HUES6 (cell line): Measurements from ENCODE around the gene PERCC1.
"Not testable (repeated sequence)": the region's sequence is repeated elsewhere in the genome, so short reads cannot be mapped to it uniquely, and the experiment has no call there.

ENCODE experiments used
- H3K27ac ChIP-seq: 2 replicates; pipeline ENCODE4 v1.7.0; 2013; ENCODE audit warnings: low read depth, mild to moderate bottlenecking, low read length, inconsistent platforms
- H3K27me3 ChIP-seq: 2 replicates; pipeline ENCODE4 v1.6.1; 2013; ENCODE audit warnings: low read length; ENCODE audit not compliant: control insufficient read depth, insufficient read depth
- H3K36me3 ChIP-seq: 2 replicates; pipeline ENCODE4 v1.6.1; 2013; ENCODE audit warnings: low read length; ENCODE audit not compliant: control insufficient read depth, insufficient read depth
- H3K4me1 ChIP-seq: 2 replicates; pipeline ENCODE4 v1.6.1; 2013; ENCODE audit warnings: low read length; ENCODE audit not compliant: control insufficient read depth, insufficient read depth
- H3K4me3 ChIP-seq: 2 replicates; pipeline ENCODE4 v1.5.1; 2013; ENCODE audit warnings: low read depth, low read length
- H3K9ac ChIP-seq: one replicate; pipeline ENCODE4 v1.6.1; 2013; ENCODE audit warnings: mild to moderate bottlenecking, low read length
- H3K9me3 ChIP-seq: 2 replicates; pipeline ENCODE4 v1.6.1; 2013; ENCODE audit warnings: low read depth, low read length; ENCODE audit not compliant: control insufficient read depth, insufficient read depth

The PERCC1 gene

GRCh38 chr16:1464196-1464893 is 33.5 kb downstream of the PERCC1 start:
- Histone ChIP-seq H3K27me3 (no peaks in the 10 kb centered on the region), H3K9ac (no peak overlapping the region), H3K4me3 (no peak overlapping the region), H3K9me3 (no peaks in the 10 kb centered on the region), H3K27ac (no peak overlapping the region), H3K36me3 (peaks cover 20% of the 10 kb centered on the region), H3K4me1 (no peaks in the 10 kb centered on the region)

- Histone ChIP-seq H3K9me3 (no peaks in the 10 kb centered on the region), H3K4me3 (no peak overlapping the region), H3K9ac (no peak overlapping the region), H3K36me3 (peaks cover 17% of the 10 kb centered on the region), H3K4me1 (no peaks in the 10 kb centered on the region), H3K27ac (no peak overlapping the region), H3K27me3 (no peaks in the 10 kb centered on the region)
These were observed 34.2 kb downstream of the PERCC1 start for GRCh38 chr16:1464894-1465566.

DNA sequence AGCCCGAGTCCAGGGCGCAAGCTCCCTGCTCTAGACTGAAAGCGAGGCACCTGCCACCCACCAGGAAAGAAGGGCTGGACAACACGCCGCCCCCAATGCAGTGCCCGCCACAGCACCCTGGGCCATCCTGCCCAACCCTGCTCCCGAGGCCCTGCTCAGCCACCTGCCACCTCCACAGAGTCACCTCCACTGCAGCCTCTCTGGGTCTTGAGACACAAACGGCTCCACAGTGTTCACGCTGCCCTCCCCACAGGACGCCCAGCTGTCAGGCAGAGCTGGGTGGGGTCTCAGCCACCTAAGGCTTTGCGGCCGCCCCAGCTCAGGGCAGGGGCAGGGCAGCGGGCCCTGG is 34.7 kb downstream of the PERCC1 start:
- Histone ChIP-seq H3K9me3 (no peaks in the 10 kb centered on the region), H3K27ac (no peak overlapping the region), H3K27me3 (no peaks in the 10 kb centered on the region), H3K4me1 (no peaks in the 10 kb centered on the region), H3K36me3 (peaks cover 12% of the 10 kb centered on the region), H3K4me3 (no peak overlapping the region), H3K9ac (no peak overlapping the region)

- no peaks in the 10 kb centered on the region for H3K27me3 ChIP-seq
- peaks cover 7% of the 10 kb centered on the region for H3K36me3 ChIP-seq
- H3K27ac ChIP-seq, result no peak overlapping the region
- H3K9ac ChIP-seq, result no peak overlapping the region
- no peaks in the 10 kb centered on the region for H3K4me1 ChIP-seq
- no peak overlapping the region for H3K4me3 ChIP-seq
- no peaks in the 10 kb centered on the region for H3K9me3 ChIP-seq
These were observed 35.2 kb downstream of the PERCC1 start for GRCh38 chr16:1466054-1466453.

- Histone ChIP-seq H3K9ac (no peak overlapping the region), H3K9me3 (no peaks in the 10 kb centered on the region), H3K4me1 (no peaks in the 10 kb centered on the region), H3K27me3 (no peaks in the 10 kb centered on the region), H3K36me3 (no peaks in the 10 kb centered on the region), H3K27ac (no peak overlapping the region), H3K4me3 (no peak overlapping the region)
These were observed 36.2 kb downstream of the PERCC1 start for GRCh38 chr16:1466968-1467521.

DNA sequence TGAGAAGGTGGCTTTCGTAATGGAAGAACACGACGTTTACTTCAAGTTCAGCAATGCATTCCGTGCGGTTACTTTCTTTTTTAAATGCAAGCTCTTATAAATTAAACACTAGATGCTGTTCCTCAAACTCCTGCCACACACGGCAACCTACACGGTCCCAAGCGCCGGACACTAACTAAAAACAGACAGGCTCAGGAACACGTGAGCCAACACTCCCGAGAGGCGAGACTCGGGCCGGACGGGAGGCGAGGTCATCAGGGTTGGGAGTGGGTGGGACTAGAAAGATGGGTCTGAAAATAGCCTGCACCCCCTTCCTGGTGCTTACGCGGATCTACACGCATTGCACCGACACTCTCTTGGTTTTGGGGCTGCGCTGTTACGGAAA is 37.5 kb downstream of the PERCC1 start:
- H3K27ac ChIP-seq, result no peak overlapping the region
- no peak overlapping the region for H3K4me3 ChIP-seq
- H3K9ac ChIP-seq, result no peak overlapping the region

GRCh38 chr16:1469141-1469540 is 38.3 kb downstream of the PERCC1 start:
- not testable (repeated sequence) for H3K9ac ChIP-seq, H3K4me3 ChIP-seq, H3K27me3 ChIP-seq, H3K9me3 ChIP-seq, H3K4me1 ChIP-seq, H3K27ac ChIP-seq, H3K36me3 ChIP-seq

More for the DNA sequence above, 37.5 kb downstream of the PERCC1 start:
- no peaks in the 10 kb centered on the region for H3K36me3 ChIP-seq
- no peaks in the 10 kb centered on the region for H3K27me3 ChIP-seq
- no peaks in the 10 kb centered on the region for H3K9me3 ChIP-seq
- H3K4me1 ChIP-seq, result no peaks in the 10 kb centered on the region

GRCh38 chr16:1469693-1470201 is 38.9 kb downstream of the PERCC1 start:
- H3K27me3 ChIP-seq, result no peaks in the 10 kb centered on the region
- H3K4me1 ChIP-seq, result peaks cover 4% of the 10 kb centered on the region; the same call in 1 of the 2 replicates
- no peak overlapping the region for H3K4me3 ChIP-seq
- H3K9ac ChIP-seq, result no peak overlapping the region
- H3K27ac ChIP-seq, result no peak overlapping the region
- no peaks in the 10 kb centered on the region for H3K36me3 ChIP-seq
- H3K9me3 ChIP-seq, result no peaks in the 10 kb centered on the region

DNA sequence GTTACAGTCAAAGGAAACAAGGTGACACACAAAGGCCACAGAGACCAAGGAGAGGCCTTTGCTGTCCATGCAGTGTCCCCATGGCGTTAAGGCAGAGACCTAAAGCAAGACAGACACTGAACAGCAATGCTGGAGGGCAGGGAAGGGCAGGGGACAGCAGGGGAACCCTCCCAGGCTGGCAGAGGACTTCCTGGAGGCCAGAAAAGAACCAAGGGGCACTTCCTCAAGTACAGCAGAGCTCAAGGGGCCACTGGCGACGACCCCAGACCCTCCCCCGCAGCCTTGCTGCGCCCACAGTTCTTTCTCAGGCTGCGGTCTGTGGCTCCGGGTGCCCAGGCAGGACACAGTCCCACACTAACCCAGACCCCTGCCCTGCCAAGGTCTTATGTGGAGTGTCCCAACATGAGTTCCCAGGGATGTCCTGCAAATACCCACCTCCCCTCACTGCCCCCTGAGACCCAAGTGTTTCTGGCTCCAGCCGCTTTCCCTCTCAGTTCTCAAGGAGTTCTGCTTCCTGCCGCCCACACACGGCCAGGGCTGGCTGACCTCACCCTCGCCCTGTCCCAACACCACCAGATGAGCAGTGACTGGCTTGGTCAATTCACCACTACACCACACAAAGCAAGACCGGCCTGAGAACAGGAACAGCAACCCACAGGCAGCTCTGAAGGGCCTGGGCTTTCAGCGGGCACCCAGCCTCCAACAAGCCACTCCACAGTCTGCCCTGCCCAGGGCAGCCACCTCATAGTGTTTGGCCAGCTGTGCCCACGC is 39.8 kb downstream of the PERCC1 start:
- H3K27ac ChIP-seq, result no peak overlapping the region
- H3K27me3 ChIP-seq, result no peaks in the 10 kb centered on the region

GRCh38 chr16:1471569-1472194 is 40.8 kb downstream of the PERCC1 start:
- H3K9ac ChIP-seq, result peak overlapping the region; percentile 22
- H3K4me1 ChIP-seq, result peaks cover 4% of the 10 kb centered on the region; the same call in 1 of the 2 replicates
- H3K27me3 ChIP-seq, result no peaks in the 10 kb centered on the region
- no peak overlapping the region for H3K27ac ChIP-seq
- H3K4me3 ChIP-seq, result no peak overlapping the region
- H3K9me3 ChIP-seq, result no peaks in the 10 kb centered on the region
- no peaks in the 10 kb centered on the region for H3K36me3 ChIP-seq

More for the DNA sequence above, 39.8 kb downstream of the PERCC1 start:
- Histone ChIP-seq H3K4me1 (peaks cover 4% of the 10 kb centered on the region; the same call in 1 of the 2 replicates), H3K4me3 (no peak overlapping the region), H3K9ac (peak overlapping the region; percentile 9), H3K9me3 (no peaks in the 10 kb centered on the region), H3K36me3 (no peaks in the 10 kb centered on the region)
